ENCODE results near the gene RBFOX2. TPM values are rescaled to one million over a fixed set of nuclear protein-coding genes. Genes with fewer than 3 reads are reported as not detected.
A peak's percentile ranks its signal among the peaks of the same experiment; 100 is the strongest.

The RBFOX2 gene
- total RNA-seq, 2 donors from 2014 or later, result 81.8 to 86.0 TPM

DNA sequence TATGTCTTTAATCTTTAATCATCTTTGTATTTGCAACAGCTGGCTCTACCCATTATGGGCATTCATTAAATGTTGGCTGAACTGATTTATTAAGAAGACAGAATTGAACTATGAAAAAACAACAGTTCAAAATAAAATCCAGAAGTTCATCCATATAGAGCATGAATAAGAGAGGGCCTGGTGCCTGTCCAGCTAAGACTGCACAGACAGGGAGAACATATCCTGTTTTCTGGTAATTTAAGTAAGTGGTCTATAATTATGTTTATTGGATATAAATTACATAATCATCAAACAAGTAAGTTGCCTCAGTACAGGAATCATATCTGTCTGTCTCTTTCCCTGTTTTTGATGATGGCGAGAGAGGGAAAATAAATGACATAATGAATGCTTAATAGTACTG is 137.2 kb downstream of the RBFOX2 start:
- Histone ChIP-seq H3K27ac (peak overlapping the region; percentile 78 to 88), H3K9me3 (no peaks in the 10 kb centered on the region), H3K36me3 (no peaks in the 10 kb centered on the region), H3K27me3 (no peaks in the 10 kb centered on the region), H3K4me1 (peaks cover 0 to 59% of the 10 kb centered on the region in 2 donors), H3K4me3 (no peak overlapping the region)
- DNase-seq (ENCODE audit: low spot score), result no peak
- TF ChIP-seq, protein P1, sequence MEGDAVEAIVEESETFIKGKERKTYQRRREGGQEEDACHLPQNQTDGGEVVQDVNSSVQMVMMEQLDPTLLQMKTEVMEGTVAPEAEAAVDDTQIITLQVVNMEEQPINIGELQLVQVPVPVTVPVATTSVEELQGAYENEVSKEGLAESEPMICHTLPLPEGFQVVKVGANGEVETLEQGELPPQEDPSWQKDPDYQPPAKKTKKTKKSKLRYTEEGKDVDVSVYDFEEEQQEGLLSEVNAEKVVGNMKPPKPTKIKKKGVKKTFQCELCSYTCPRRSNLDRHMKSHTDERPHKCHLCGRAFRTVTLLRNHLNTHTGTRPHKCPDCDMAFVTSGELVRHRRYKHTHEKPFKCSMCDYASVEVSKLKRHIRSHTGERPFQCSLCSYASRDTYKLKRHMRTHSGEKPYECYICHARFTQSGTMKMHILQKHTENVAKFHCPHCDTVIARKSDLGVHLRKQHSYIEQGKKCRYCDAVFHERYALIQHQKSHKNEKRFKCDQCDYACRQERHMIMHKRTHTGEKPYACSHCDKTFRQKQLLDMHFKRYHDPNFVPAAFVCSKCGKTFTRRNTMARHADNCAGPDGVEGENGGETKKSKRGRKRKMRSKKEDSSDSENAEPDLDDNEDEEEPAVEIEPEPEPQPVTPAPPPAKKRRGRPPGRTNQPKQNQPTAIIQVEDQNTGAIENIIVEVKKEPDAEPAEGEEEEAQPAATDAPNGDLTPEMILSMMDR (IDR thresholded peaks at IDR 0.05), result no peak

DNA sequence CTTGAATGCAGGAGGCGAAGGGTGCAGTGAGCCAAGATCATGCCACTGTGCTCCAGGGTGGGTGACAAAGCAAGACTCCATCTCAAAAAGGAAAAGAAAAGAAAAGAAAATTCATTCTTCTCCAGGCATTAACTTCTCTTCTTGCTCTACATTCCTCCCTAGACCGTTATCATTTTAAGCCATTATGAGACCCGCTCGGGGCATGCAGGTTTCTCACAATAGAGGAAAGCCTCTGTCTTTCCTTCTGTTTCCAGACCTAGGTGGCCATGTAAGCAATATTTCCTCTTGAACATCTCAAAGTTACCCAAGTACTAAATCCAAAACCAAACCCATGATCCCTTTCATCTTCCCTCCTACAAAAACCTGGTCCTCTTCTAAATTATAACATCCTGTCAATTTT is 139.6 kb downstream of the RBFOX2 start:
- TF ChIP-seq, protein P1 (IDR thresholded peaks at IDR 0.05), result no peak
- H3K4me1 ChIP-seq, result peaks cover 0 to 46% of the 10 kb centered on the region in 2 donors

DNA sequence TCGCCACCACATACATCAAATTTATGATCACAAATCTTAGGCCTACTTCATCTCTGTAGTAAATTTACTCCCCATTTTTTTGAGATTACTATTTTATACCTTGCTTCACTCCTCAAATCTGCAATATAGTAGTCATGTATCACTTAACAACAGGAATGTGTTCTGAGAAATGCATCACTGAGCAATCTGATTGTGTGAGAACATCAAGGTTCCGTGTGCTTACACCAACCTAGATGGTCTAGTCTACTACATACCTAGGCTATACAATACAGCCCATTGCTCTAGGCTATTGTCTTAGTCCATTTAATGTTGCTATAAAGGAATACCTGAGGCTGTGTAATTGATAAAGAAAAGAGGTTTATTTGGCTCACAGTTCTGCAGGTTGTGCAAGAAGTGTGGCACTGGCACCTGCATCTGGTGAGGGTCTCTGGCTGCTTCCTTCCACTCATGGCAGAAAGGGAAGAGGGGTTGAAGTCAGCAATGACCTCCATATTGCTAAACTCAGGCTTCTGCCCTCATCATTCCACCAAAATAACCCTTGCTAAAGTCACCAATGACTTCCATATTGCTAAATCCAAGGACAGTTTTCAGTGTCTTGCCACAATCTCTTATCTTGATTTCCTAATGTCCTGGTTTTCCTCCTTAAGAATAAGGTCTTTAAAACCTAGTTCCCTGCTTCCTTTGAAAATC is 140.3 kb downstream of the RBFOX2 start:
- Histone ChIP-seq H3K9me3 (no peaks in the 10 kb centered on the region), H3K27ac (no peak overlapping the region), H3K27me3 (no peaks in the 10 kb centered on the region), H3K36me3 (no peaks in the 10 kb centered on the region), H3K4me1 (peaks cover 0 to 51% of the 10 kb centered on the region in 2 donors), H3K4me3 (no peak overlapping the region)
- TF ChIP-seq, protein P1 (IDR thresholded peaks at IDR 0.05), result no peak
- DNase-seq (ENCODE audit: low spot score), result no peak

More for the DNA sequence above, 139.6 kb downstream of the RBFOX2 start:
- no peaks in the 10 kb centered on the region for H3K27me3 ChIP-seq
- no peaks in the 10 kb centered on the region for H3K36me3 ChIP-seq
- no peak for DNase-seq (ENCODE audit: low spot score)
- H3K27ac ChIP-seq, result no peak overlapping the region
- no peak overlapping the region for H3K4me3 ChIP-seq
- no peaks in the 10 kb centered on the region for H3K9me3 ChIP-seq

DNA sequence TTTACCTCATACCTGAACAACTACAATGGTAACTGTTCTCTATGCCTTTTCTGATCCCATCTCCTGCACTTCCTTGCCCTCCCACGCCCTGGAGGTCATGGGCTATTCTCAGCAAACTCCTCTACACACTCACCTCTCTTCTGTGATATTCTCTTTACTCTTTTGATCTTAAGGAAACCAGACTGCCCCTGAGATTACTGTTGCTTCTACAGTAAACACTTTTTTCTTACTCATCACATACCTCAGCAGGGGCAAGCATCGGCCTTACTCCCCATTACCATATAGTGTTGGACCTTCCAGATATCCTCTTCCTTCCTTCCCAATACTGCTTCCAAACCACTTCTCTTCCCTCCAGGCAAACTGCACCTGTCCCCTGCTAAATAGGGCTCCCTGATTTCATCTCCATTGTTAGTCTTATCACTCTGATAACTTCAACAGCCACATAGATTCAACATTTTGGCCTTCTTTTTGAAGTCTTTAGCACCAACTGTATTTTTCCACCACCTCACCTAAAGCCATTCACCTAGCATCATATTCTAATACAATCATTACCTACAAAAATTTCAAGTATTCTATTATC is 141.2 kb downstream of the RBFOX2 start:
- Histone ChIP-seq H3K4me1 (peaks cover 0 to 52% of the 10 kb centered on the region in 2 donors), H3K9me3 (no peaks in the 10 kb centered on the region), H3K27ac (no peak overlapping the region), H3K36me3 (no peaks in the 10 kb centered on the region), H3K27me3 (no peaks in the 10 kb centered on the region), H3K4me3 (no peak overlapping the region)
- DNase-seq (ENCODE audit: low spot score), result no peak
- TF ChIP-seq, protein P1 (IDR thresholded peaks at IDR 0.05), result no peak

DNA sequence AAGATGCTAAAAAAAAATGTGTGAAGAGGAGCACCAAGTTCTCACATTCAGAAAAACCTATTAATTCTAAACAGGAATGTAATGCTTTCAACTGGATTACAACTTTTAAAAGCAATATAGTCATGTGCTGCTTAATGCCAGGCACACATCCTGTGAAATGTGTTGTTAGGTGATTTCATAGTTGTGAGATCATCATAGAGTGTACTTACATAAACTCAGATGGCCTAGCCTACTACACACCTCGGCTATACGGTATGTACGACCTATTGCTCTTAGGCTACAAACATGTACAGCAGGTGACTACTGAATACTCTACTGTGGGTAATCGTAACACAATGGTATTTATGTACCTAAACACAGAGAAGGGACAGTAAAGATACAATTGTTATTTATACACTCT is 142.3 kb downstream of the RBFOX2 start:
- H3K27ac ChIP-seq, result peak overlapping the region in 1 of 2 donors; percentile 7
- H3K4me1 ChIP-seq, result peaks cover 0 to 51% of the 10 kb centered on the region in 2 donors

More for the DNA sequence above, 142.3 kb downstream of the RBFOX2 start:
- Histone ChIP-seq H3K9me3 (no peaks in the 10 kb centered on the region), H3K4me3 (no peak overlapping the region), H3K36me3 (no peaks in the 10 kb centered on the region), H3K27me3 (no peaks in the 10 kb centered on the region)
- DNase-seq (ENCODE audit: low spot score), result no peak
- TF ChIP-seq, protein P1 (IDR thresholded peaks at IDR 0.05), result no peak

All from right atrium auricular region (tissue), 2 donors.